Gastrocnemius medialis (tissue), 4 donors: ENCODE measurements around the gene CSRNP3.

Source experiments
- CTCF ChIP-seq, 5 experiments: fragments of 450-650 bp in 3 of 5; fragments of 200-600 bp in 2 of 5; sonication (generic) in 2 of 5; IDR thresholded peaks in 4 of 5; conservative IDR thresholded peaks in 1 of 5; 1 replicate in 4 of 5; 2 replicates in 1 of 5; pipeline ENCODE4 v1.5.1; 2016 to 2019; ENCODE audit warnings: antibody characterized with exemption in 5 of 5, mild to moderate bottlenecking in 3 of 5, moderate library complexity in 3 of 5
- POLR2A ChIP-seq, 2 donors: fragments of 450-650 bp; IDR thresholded peaks; one replicate each; pipeline ENCODE4 v1.6.1; 2017; ENCODE audit warnings: antibody characterized with exemption in 2 of 2, mild to moderate bottlenecking in 2 of 2, moderate library complexity in 2 of 2

- TF ChIP-seq CTCF (IDR thresholded peaks at IDR 0.05 in 4 of 5, conservative IDR thresholded peaks at IDR 0.05 in 1 of 5) (no peak), POLR2A (IDR thresholded peaks at IDR 0.05) (no peak)
Measured at GRCh38 chr2:165645930-165646831, 176.7 kb downstream of the CSRNP3 start.
